ENCODE results near the gene RPL7L1. TPM values are rescaled to one million over a fixed set of nuclear protein-coding genes. Genes with fewer than 3 reads are reported as not detected.

RPL7L1 gene
- total and polyA plus RNA-seq, 8 donors = 23.7 to 43.9 (median 36.8) TPM

GRCh38 chr6:42860481-42860880 lies 18.9 kb upstream of the RPL7L1 start:
- Histone ChIP-seq H3K27ac (no peak overlapping the region), H3K4me1 (no peaks in the 10 kb centered on the region), H3K4me3 (no peak overlapping the region), H3K27me3 (no peaks in the 10 kb centered on the region), H3K9me3 (no peaks in the 10 kb centered on the region), H3K36me3 (peaks cover 11 to 95% (median 36%) of the 10 kb centered on the region in 3 donors)
- ATAC-seq (no peak), DNase-seq (no peak), FAIRE-seq (no peak)
- TF ChIP-seq, protein P1, sequence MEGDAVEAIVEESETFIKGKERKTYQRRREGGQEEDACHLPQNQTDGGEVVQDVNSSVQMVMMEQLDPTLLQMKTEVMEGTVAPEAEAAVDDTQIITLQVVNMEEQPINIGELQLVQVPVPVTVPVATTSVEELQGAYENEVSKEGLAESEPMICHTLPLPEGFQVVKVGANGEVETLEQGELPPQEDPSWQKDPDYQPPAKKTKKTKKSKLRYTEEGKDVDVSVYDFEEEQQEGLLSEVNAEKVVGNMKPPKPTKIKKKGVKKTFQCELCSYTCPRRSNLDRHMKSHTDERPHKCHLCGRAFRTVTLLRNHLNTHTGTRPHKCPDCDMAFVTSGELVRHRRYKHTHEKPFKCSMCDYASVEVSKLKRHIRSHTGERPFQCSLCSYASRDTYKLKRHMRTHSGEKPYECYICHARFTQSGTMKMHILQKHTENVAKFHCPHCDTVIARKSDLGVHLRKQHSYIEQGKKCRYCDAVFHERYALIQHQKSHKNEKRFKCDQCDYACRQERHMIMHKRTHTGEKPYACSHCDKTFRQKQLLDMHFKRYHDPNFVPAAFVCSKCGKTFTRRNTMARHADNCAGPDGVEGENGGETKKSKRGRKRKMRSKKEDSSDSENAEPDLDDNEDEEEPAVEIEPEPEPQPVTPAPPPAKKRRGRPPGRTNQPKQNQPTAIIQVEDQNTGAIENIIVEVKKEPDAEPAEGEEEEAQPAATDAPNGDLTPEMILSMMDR (IDR thresholded peaks at IDR 0.05) = no peak
- intact Hi-C loops (cut with DNase I) = no loop called here
- 92 to 94% methylated on average over 6 of the region's 6 CpGs for WGBS, 2 donors

DNA sequence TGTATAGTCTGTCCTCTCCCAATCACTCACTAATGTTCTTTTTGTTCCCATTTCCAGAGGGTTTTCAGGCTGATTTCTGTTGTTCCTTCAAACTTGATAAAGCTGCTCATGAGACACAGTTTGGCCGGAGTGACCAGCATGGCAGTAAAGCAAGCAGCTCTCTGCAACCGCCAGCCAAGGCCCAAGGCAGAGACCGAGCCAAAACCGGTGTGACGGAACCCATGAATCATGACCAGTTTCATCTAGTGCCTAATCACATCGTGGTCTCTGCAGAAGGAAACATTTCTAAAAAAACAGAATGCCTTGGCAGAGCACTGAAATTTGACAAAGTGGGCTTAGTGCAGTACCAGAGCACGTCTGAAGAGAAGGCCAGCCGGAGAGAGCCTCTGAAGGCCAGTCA lies 14.8 kb upstream of the RPL7L1 start:
- TF ChIP-seq, protein P1 (IDR thresholded peaks at IDR 0.05) = no peak
- DNase-seq = no peak

DNA sequence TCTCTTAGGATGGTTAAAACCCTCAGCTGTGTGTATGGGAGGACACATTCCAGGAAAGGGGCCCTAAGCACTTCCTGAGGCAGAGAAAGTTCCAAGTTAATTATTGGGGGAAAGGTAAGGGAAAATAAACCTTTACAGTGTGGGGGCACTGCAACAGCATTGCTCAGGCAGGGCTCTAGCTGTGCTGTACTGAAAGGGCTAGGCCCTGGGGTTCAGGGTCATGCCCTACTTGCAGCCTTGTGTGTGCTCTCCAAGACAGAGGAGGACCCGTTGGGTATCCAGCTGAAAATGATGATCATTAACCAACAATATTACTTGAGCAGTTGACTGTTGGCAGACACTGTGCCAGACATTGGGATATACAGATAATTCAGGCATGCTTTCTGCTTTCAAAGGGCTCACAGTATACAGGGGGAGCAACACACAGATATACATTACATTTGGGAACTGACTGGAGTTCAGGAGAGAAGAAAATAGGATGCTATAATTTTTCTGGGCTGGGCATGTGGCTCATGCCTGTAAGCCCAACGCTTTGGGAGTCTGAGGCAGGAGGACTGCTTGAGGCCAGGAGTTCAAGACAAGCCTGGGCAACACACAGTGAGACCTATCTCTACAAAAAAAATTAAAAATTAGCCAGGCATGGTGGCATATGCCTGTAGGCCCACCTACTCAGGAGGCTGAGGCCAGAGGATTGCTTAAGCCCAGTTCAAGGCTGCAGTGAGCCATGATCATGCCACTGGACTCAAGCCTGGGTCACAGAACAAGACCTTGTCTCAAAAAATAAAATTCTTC lies 9.1 kb upstream of the RPL7L1 start:
- WGBS, 2 donors = 57 to 60% methylated on average over 2 of the region's 2 CpGs
- FAIRE-seq (no peak), ATAC-seq (no peak), DNase-seq (no peak)
- TF ChIP-seq, protein P1 (IDR thresholded peaks at IDR 0.05) = no peak
- Histone ChIP-seq H3K9me3 (no peaks in the 10 kb centered on the region), H3K4me3 (no peak overlapping the region), H3K4me1 (no peaks in the 10 kb centered on the region), H3K27ac (no peak overlapping the region), H3K36me3 (peaks cover 0 to 18% (median 0%) of the 10 kb centered on the region in 3 donors), H3K27me3 (no peaks in the 10 kb centered on the region)
- intact Hi-C loops (cut with DNase I) = no loop called here

More for the DNA sequence above, 14.8 kb upstream of the RPL7L1 start:
- Histone ChIP-seq H3K4me3 (no peak overlapping the region), H3K27me3 (no peaks in the 10 kb centered on the region), H3K4me1 (no peaks in the 10 kb centered on the region), H3K27ac (no peak overlapping the region), H3K36me3 (peaks cover 8 to 73% (median 16%) of the 10 kb centered on the region in 3 donors), H3K9me3 (no peaks in the 10 kb centered on the region)
- no peak for ATAC-seq
- intact Hi-C loops (cut with DNase I) = no loop called here
- FAIRE-seq = no peak
- WGBS, 2 donors = 86 to 91% methylated on average over 8 of the region's 8 CpGs

GRCh38 chr6:42871711-42872110 lies 7.7 kb upstream of the RPL7L1 start:
- intact Hi-C loops (cut with DNase I) = no loop called here
- Histone ChIP-seq H3K9me3 (no peaks in the 10 kb centered on the region), H3K4me3 (no peak overlapping the region), H3K27ac (no peak overlapping the region), H3K36me3 (peaks cover 0 to 4% (median 0%) of the 10 kb centered on the region in 3 donors), H3K27me3 (no peaks in the 10 kb centered on the region), H3K4me1 (no peaks in the 10 kb centered on the region)
- 71 to 77% methylated on average over 3 of the region's 3 CpGs for WGBS, 2 donors
- TF ChIP-seq, protein P1 (IDR thresholded peaks at IDR 0.05) = no peak
- ATAC-seq = no peak
- DNase-seq = no peak
- no peak for FAIRE-seq

DNA sequence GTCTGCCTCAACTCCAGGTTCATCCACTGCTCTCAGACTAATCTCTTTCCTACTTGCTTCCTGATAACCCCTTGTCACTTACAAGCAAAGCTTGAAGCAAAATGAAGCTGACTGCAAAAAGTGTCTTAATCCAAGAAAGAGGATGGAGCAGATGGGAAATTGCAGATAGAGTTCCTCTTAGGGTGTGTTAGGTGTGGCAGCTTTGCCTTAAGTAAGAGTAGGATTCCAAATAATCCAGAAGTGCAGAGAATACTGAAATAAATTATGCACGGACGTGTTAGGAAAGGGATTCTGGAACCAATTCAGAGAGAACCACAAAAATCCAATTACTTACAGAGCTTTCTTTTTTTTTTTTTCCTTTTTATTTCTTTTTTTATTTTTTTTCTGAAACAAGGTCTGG lies 6.1 kb upstream of the RPL7L1 start:
- ATAC-seq = no peak

More for the DNA sequence above, 6.1 kb upstream of the RPL7L1 start:
- no peaks in the 10 kb centered on the region for H3K36me3 ChIP-seq
- no peaks in the 10 kb centered on the region for H3K9me3 ChIP-seq
- H3K27me3 ChIP-seq = no peaks in the 10 kb centered on the region
- TF ChIP-seq, protein P1 (IDR thresholded peaks at IDR 0.05) = no peak
- DNase-seq = no peak
- H3K4me1 ChIP-seq = no peaks in the 10 kb centered on the region
- no peak for FAIRE-seq
- H3K4me3 ChIP-seq = no peak overlapping the region
- intact Hi-C loops (cut with DNase I) = no loop called here
- H3K27ac ChIP-seq = no peak overlapping the region
- 56 to 65% methylated on average over 2 of the region's 2 CpGs for WGBS, 2 donors
